Mesodermal cell (in vitro differentiated cells): ENCODE data around the gene PTPN5.

Experiments
- H3K27ac ChIP-seq: 2 replicates; pipeline ENCODE4 v1.7.0; 2013; ENCODE audit warnings: mild to moderate bottlenecking, low read depth, low read length, moderate library complexity; ENCODE audit not compliant: severe bottlenecking
- H3K36me3 ChIP-seq: 2 replicates; pipeline ENCODE4 v1.7.1; 2013; ENCODE audit warnings: mild to moderate bottlenecking, low read length, moderate library complexity; ENCODE audit not compliant: control insufficient read depth, insufficient read depth
- H3K4me1 ChIP-seq: one replicate; pipeline ENCODE4 v1.7.1; 2013; ENCODE audit warnings: mild to moderate bottlenecking, low read length; ENCODE audit not compliant: insufficient read depth, control insufficient read depth, poor library complexity, severe bottlenecking
- H3K4me3 ChIP-seq: 2 replicates; pipeline ENCODE4 v1.7.0; 2013; ENCODE audit warnings: low read length, control low read depth, mild to moderate bottlenecking; ENCODE audit not compliant: insufficient read depth, poor library complexity, severe bottlenecking; ENCODE audit errors: extremely low read depth
- H3K9me3 ChIP-seq: 2 replicates; pipeline ENCODE4 v1.7.1; 2013; ENCODE audit warnings: mild to moderate bottlenecking, low read length, moderate library complexity; ENCODE audit not compliant: control insufficient read depth
- WGBS, 2 experiments: methylation state at CpG; one replicate each; pipeline ENCODE4 v1.1.5; 2013; ENCODE audit warnings: missing lambda C conversion rate in 2 of 2; ENCODE audit not compliant: insufficient coverage in 2 of 2; 5-methylcytosine and 5-hydroxymethylcytosine counted together

PTPN5 gene

DNA sequence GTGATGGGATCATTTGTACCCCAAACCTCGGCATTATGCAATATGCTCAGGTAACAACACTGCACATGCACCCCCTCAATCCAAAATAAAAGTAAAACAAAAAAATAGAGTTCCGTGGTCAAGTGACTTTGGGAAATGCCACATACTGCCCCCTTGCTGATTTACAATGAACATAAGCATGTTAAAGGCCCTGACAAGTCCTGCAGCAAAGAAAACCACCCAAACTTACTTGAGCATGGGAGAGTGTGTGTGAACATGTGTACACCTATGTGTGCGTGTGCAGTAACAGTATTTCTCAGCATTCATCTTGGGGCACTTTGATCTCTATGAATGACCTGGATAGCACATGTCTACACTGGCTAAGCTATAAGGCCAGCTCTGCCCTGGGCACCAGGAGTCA is 49.8 kb downstream of the PTPN5 start:
- Histone ChIP-seq H3K36me3 (no peaks in the 10 kb centered on the region), H3K9me3 (no peaks in the 10 kb centered on the region), H3K27ac (no peak overlapping the region), H3K4me3 (no peak overlapping the region), H3K4me1 (no peaks in the 10 kb centered on the region)
- WGBS, 2 experiments = 75 to 92% methylated on average over 1 to 2 of the region's 3 CpGs

DNA sequence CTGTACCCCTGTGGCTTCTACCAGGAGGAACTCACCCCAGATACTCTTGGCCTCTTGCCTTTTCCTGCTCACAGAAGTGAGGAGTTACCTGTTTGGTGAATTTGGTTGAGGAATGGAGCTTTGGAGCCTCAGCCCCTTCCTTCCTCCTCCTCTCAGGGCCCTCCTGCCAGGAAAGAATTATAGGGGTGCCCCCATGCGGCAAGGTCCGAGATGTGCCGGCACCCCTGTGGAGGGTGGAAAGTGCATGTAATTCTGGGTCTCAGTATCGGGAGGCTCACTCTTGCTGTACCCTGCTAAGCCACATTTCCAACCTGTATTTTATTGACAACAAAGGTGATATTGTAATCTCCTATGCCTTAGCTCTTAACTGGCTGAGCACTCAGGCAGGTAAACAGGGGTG is 51.9 kb downstream of the PTPN5 start:
- Histone ChIP-seq H3K9me3 (no peaks in the 10 kb centered on the region), H3K27ac (no peak overlapping the region), H3K36me3 (no peaks in the 10 kb centered on the region), H3K4me3 (no peak overlapping the region), H3K4me1 (peaks cover 3% of the 10 kb centered on the region)
- no CpG with 5 or more reads among the region's 4 CpGs for WGBS, 2 experiments

DNA sequence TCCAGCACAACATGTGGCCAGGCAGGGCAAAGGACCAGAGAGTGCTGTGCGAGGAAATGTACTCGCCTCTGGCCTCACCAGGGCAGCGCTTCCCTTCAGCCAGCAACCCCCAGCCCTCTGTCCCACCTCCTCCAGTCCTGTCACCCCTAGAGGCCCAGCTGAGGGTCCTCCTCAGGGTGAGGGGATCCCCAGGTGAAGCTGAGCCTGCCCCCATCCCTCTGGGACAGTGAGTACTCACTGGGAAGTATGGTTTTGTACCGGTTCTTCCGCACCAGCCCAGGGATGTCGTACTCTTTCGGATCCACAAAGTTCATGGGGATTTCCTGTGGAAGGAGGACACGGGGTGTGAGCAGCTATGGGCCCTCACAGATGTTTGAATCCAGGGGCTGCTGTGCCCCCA is 54.0 kb downstream of the PTPN5 start:
- Histone ChIP-seq H3K36me3 (no peaks in the 10 kb centered on the region), H3K9me3 (no peaks in the 10 kb centered on the region), H3K4me3 (no peak overlapping the region), H3K27ac (no peak overlapping the region), H3K4me1 (peaks cover 3% of the 10 kb centered on the region)
- 89 to 96% methylated on average over 7 of the region's 8 CpGs for WGBS, 2 experiments

- H3K9me3 ChIP-seq = no peaks in the 10 kb centered on the region
- H3K4me3 ChIP-seq = no peak overlapping the region
- no peaks in the 10 kb centered on the region for H3K36me3 ChIP-seq
- H3K27ac ChIP-seq = no peak overlapping the region
- H3K4me1 ChIP-seq = peaks cover 3% of the 10 kb centered on the region
- WGBS, 2 experiments = 58 to 71% methylated on average over 5 to 8 of the region's 10 CpGs
Observed at GRCh38 chr11:18736590-18737148, 54.9 kb downstream of the PTPN5 start.

GRCh38 chr11:18733202-18733601 is 58.4 kb downstream of the PTPN5 start:
- Histone ChIP-seq H3K4me1 (peaks cover 3% of the 10 kb centered on the region), H3K9me3 (no peaks in the 10 kb centered on the region), H3K4me3 (no peak overlapping the region), H3K27ac (no peak overlapping the region), H3K36me3 (no peaks in the 10 kb centered on the region)
- 86 to 93% methylated on average over 11 to 14 of the region's 16 CpGs for WGBS, 2 experiments

GRCh38 chr11:18731949-18732821 is 59.4 kb downstream of the PTPN5 start:
- Histone ChIP-seq H3K4me3 (no peak overlapping the region), H3K36me3 (no peaks in the 10 kb centered on the region), H3K27ac (no peak overlapping the region), H3K9me3 (no peaks in the 10 kb centered on the region), H3K4me1 (peaks cover 3% of the 10 kb centered on the region)
- WGBS, 2 experiments = 77 to 83% methylated on average over 7 to 10 of the region's 11 CpGs

GRCh38 chr11:18731441-18731840 is 60.2 kb downstream of the PTPN5 start:
- peaks cover 3% of the 10 kb centered on the region for H3K4me1 ChIP-seq
- 83 to 88% methylated on average over 2 of the region's 2 CpGs for WGBS, 2 experiments

DNA sequence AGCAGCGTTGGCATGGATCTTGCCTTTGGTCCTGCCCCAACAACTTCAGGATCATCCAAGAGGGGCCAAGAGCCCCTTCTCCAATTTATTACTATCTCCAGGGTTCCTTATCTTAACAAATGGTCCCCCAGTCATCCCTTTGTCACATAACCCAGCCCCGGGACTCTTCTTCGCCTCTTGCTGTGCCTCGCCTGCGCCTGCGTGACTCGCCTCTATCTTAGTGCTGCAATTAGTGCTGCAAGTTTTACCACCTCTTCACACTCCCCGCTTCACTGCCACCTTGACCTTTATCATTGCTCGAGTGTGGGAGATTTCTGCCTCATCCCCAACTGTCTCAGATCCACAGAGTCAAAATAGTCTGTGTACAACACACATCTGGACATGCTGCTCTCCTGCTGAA is 61.6 kb downstream of the PTPN5 start:
- Histone ChIP-seq H3K27ac (no peak overlapping the region), H3K4me3 (no peak overlapping the region), H3K36me3 (no peaks in the 10 kb centered on the region), H3K9me3 (no peaks in the 10 kb centered on the region), H3K4me1 (peaks cover 5% of the 10 kb centered on the region)
- 85 to 93% methylated on average over 8 to 9 of the region's 9 CpGs for WGBS, 2 experiments

More at GRCh38 chr11:18731441-18731840, 60.2 kb downstream of the PTPN5 start:
- no peaks in the 10 kb centered on the region for H3K9me3 ChIP-seq
- H3K36me3 ChIP-seq = no peaks in the 10 kb centered on the region
- no peak overlapping the region for H3K27ac ChIP-seq
- no peak overlapping the region for H3K4me3 ChIP-seq

- Histone ChIP-seq H3K36me3 (no peaks in the 10 kb centered on the region), H3K9me3 (no peaks in the 10 kb centered on the region), H3K4me1 (peaks cover 7% of the 10 kb centered on the region), H3K4me3 (no peak overlapping the region), H3K27ac (no peak overlapping the region)
- WGBS, 2 experiments = 87 to 96% methylated on average over 7 to 10 of the region's 16 CpGs
Observed at GRCh38 chr11:18729426-18729825, 62.2 kb downstream of the PTPN5 start.

DNA sequence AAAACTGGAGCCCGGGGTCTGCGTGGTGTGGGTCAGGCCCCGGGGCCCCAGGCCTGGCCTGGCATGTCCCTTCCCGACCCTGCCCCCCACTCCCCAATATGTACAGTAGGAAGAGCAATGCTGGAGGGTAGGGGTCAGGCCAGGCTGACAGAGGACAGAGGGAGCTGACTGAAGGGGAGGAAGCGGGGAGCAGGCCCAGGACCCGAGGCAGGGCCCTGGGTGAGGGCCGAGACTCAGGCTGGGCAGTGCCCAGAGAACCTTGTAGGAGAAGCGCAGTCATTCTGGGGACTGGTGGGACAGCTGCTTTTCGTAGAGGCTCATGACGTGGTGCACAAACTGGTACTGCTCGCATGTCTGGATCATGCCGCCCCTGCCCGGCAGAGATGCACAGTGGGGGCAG is 62.9 kb downstream of the PTPN5 start:
- no peak overlapping the region for H3K4me3 ChIP-seq
- H3K36me3 ChIP-seq = no peaks in the 10 kb centered on the region
- 95 to 96% methylated on average over 11 of the region's 13 CpGs for WGBS, 2 experiments
- H3K27ac ChIP-seq = no peak overlapping the region
- no peaks in the 10 kb centered on the region for H3K9me3 ChIP-seq
- H3K4me1 ChIP-seq = peaks cover 8% of the 10 kb centered on the region
